Fibroblast of peridontal ligament (primary cell): ENCODE measurements around the gene DNAH17.
"Not testable (repeated sequence)": the region's sequence is repeated elsewhere in the genome, so short reads cannot be mapped to it uniquely, and the experiment has no call there.

Source experiments
- DNase-seq: peaks from one replicate; pipeline ENCODE4 v3.0.0-alpha.2; 2010; ENCODE audit errors: extremely low read depth

The DNAH17 gene

GRCh38 chr17:78523934-78524655, 53.1 kb downstream of the DNAH17 start:
- no peak for DNase-seq

GRCh38 chr17:78522031-78522809, 55.0 kb downstream of the DNAH17 start:
- DNase-seq: no peak

DNA sequence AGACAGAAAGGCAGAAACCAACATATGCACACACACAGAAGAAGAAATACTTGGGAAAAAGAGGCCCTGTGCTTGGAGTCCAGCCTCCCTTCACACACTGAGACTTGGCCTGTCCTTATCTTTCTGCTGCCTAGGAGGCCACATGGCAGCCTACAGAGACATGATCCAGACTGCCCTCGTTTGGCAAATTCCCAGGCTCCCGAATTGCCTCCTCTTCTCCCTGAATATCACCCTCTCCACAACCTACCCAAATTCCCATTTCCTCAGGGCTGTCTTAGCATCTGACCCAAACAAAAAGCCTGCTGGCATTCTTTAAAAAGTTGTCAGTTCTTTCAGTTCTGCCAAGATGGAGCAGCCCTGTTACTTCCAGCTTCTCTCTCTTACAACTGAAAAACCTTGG, 59.8 kb downstream of the DNAH17 start:
- DNase-seq: no peak

GRCh38 chr17:78515480-78515879, 61.7 kb downstream of the DNAH17 start:
- no peak for DNase-seq

DNA sequence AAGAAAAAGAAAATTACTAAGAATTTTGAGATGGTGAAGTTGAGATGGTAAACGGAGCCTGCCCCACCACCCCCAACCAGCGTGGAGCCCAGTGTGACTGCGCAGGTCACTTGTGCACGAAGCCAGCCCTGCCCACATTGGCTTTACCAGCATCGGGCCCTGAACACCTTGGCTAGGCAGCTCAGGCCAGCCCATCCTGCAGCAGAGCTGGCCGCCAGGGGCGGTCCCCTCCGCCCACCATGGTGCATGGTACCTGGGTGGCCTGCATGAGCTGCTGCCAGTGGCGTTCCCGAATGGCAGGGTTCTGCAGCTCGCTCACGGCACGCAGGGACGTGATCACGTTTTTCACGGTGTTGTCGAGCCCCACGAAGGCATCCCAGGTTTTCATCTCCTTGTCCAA, 62.7 kb downstream of the DNAH17 start:
- no peak for DNase-seq

GRCh38 chr17:78512976-78513375, 64.2 kb downstream of the DNAH17 start:
- DNase-seq: no peak

DNA sequence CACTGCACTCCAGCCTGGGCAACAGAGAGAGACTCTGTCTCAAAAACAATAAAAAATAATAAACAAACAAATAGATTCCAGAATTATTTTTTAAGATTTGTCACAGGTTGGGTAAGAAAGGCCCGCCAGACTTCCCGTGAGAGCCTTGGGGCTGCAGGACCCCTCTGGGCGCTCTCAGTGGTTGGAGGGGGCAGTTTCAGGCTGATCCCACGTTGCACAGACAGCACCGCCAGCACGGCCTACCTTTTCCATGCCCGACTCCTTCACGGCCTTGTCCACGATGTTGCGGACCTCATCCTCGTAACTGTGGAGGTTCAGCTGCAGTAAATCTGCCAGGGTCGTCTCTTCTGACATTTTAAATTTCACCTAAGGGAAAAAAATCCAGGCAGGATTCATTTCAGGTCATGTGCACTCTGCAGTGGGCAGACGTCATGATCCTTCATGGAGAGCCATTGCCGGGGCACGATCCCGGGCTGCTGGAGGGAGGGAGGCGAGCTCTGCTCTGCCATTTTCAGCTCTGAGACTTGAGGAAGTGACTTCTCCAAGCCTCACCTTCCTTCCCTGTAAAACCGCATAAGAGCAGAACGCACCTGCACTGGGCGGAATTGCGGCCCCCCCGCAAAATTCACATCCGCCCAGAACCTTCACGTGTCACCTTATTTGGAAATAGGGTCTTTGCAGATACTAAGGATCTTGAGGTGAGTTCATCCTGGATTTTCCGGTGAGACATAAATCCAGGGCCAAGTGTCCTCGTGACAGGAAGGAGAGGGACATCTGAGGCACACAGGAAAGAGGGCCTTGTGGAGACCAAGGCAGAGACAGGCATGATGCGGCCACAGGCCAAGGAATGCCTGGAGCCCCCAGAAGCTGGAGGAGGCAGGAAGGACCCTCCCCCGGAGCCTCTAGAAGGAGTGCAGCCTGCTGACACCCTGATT, 66.8 kb downstream of the DNAH17 start:
- DNase-seq: no peak

DNA sequence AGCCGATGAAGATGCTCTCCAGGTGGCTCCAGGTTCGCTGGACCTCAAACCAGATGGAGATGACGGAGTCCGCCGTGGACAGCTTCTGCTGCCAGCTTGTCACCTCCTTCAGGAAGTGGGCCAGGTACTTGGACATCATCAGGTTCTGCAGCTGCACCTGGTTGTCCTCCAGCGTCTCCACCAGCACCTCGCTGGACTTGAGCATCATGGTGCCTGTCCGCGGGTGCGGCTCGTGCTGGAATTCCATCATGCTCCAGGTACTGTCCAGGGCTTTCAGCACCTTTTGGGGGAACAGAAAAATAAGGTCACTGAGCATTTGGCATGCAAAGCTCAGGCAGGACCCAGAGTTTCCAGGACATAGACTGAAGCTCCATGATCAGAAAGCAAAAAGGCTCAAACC, 69.7 kb downstream of the DNAH17 start:
- DNase-seq: no peak

GRCh38 chr17:78506454-78507309, 70.5 kb downstream of the DNAH17 start:
- no peak for DNase-seq

DNA sequence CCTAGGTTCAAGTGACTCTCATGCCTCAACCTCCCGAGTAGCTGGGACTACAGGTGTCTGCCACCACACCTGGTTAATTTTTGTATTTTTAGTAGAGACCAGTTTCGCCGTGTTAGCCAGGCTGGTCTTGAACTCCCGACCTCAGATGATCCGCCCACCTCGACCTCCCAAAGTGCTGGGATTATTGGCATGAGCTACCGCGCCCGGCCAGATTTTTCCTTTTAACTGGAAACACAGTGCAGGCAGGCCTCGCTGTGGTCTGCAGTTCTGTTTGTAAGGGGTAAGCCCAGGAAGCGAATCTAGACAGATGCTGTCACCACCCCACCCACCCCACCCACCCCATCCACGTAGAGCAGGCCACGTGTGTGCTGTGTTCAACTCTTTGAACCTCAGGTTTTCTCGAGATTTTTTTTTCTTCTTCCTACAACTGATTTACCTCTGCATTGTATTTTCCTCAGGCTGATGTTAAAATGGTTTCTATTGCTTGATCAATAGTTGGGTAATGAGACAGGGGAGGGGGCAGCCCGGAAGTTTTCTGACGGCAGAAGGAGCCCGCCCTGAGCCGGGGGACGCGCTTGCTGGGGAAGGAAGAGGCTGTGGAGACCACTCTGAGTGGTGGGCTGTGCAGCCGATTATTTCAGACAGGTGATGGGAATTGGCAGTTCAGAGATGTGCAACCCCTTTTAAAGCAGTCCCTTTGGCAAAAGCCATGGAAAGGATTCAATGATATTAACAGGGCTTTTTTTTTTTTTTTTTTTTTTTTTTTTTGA, 72.9 kb downstream of the DNAH17 start:
- no peak for DNase-seq

- not testable (repeated sequence) for DNase-seq
Observed at GRCh38 chr17:78503388-78503787, 73.8 kb downstream of the DNAH17 start.

DNA sequence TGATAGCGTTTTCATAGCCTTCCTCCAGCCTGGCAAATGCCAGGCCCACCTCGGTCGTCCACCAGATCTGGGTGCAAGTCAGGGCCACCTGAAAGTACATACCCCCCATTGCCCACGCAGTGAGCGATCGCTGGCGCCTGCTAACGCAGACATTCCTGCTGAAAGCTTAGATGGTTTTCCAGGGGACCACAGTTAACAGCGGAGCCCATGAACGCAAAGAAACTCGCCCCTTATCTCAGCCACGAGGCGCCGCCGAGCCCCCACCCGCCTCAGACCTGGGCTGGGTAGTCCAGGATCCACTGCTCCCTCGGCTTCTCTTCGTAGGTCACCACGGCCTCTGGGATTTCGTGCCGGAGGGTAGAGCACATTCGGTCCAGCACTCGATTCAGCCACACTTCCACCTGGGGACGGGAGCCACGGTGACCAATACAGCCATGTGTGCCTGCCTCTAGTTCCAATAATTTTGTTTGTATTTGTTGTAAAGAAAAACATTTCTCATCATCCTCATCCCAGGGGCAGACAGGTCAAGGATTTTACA, 74.5 kb downstream of the DNAH17 start:
- DNase-seq: no peak

DNA sequence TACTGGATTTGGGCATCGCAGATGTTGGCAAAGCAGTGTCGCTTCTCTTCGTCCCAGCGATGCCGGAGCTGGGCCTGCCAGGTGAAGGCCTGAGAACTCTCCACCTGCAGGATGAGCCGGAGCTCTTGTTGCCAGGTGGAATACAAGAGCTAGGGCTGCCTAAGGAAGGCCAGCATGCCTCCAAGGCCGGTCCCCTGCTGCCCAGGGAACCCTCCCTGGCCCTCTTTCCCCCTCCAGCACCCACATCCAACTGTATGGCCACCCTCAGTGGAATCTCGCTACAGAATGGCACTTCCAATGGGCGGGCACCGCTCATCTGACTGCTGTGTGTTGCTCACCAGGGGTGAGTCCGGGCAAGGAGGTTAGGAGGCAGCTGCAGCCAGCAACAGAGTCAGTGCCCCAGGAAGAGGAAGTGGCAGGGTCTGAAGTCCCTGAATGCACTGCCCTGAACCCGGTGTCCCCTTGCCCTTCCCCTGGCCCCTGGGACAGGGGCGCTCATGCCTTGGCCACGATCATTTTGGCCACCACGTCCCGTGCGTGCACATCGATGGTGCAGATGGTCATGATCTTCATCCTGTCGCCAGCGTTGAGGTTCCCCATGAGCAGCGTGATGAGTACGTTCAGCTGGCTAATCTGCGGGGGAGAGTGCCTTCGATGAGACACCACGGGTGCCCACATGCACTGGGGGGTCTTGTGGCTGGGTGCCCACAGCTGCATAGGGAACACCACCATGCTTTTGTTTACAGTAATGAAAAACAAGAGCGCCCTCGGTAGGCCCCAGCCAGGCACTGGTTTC, 75.8 kb downstream of the DNAH17 start:
- no peak for DNase-seq

DNA sequence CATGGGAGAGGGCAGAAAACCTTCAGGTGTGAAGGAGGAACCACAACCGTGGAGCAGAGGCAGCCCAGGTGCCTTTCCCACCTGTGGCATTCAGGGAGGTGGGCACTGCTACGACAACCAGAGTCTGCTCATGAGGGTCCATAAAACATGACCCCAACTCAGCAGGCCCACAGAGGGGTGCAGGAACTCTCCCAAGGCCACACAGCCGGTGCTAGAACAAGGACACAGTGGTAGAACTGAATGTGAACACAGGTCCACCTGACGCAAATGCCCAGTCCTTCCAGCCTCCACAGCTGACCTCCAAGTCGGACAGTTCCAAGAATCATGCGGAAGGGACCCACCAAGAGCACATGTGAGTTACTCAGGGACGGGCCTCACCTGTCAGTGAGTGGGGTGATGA, 76.4 kb downstream of the DNAH17 start:
- no peak for DNase-seq

GRCh38 chr17:78499715-78500540, 77.3 kb downstream of the DNAH17 start:
- no peak for DNase-seq

DNA sequence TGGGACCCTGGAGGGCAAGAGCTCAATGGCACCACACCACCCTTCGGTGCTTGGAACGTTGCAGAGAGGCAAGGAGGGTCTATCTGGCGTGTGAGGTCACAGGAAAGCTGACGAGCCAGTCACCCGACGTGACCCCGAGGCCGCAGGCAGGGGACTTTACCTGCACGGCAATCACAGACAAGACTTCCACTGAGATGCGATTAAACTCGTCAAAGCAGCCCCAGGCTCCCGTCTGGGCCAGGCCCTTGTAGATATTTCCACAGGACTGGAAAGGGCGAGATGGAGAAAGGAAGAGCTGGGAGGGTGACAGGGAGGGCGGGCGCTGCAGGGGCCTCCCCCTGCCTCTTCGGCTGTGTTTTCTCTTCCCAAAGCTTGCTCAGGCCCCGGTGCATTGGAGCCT, 78.3 kb downstream of the DNAH17 start:
- no peak for DNase-seq

DNA sequence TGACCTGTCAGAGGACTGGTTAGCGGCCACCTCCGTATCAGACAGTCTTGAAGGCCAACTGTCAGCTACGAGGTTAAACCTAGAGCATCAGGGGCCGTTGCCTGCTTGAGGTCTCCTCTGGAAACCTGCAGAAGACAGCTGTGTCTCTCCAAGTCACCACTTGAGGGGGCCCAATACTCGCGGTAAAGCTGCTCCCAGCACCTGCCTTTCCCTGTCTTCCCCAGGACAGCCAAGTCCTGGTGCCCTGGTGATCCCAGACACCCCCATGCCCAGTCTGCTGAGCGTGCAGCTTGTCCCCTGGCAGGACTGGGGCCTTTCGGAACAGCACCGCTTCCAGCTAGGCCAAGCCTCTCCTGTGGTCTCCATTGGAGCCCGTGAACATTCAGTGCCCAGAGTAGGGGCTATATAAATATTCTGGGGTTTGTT, 80.1 kb downstream of the DNAH17 start:
- peak; percentile 74 for DNase-seq

DNA sequence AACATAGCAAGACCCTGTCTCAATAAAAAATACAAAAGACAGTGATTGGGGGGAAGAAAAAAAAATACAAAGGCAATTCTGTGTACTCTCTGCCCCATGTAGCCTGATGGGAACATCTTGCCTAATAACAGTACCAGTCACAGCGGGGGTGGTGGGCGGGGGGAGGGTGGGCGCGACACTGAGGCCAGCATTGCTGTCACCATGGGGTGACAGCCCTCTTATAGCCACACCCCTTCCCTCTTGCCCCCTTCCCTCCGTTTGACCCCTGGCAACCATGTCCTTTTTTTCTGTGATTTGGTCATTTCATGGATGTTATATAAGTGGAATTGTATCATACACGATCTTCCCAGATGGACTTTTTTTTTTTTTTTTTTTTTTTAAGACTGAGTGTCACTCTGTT, 80.9 kb downstream of the DNAH17 start:
- DNase-seq: no peak

DNA sequence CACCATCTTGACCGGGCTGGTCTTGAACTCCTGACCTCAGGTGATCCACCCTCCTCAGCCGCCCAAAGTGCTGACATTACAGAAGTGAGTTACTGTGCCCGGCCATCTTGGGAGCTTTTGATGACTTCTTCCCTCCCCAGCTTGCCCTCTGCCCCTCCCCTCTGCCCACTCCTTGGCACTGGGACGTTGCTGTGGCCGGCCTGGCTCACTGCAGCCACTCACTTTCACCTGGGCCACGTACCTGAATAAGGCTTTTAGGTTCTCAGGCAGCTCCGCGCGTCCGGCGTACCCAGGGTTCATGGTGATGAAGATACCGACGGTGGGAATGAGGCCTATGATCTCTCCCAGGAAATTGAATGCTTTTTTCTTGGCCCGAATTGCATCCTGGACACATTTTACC, 81.6 kb downstream of the DNAH17 start:
- no peak for DNase-seq
